Stimulated activated CD4-positive, alpha-beta T cell treated with anti-CD3 and anti-CD28 coated beads, Interleukin-15, amount 100 ng/mL, for 24 hours (primary cell): Measurements from ENCODE around the gene ZBTB20.
A peak's percentile ranks its signal among the peaks of the same experiment; 100 is the strongest.
"Not testable (repeated sequence)": the region's sequence is repeated elsewhere in the genome, so short reads cannot be mapped to it uniquely, and the experiment has no call there.

ENCODE experiments used
- DNase-seq: peaks from one replicate; pipeline ENCODE4 v3.0.0-alpha.2; 2020

The ZBTB20 gene

DNA sequence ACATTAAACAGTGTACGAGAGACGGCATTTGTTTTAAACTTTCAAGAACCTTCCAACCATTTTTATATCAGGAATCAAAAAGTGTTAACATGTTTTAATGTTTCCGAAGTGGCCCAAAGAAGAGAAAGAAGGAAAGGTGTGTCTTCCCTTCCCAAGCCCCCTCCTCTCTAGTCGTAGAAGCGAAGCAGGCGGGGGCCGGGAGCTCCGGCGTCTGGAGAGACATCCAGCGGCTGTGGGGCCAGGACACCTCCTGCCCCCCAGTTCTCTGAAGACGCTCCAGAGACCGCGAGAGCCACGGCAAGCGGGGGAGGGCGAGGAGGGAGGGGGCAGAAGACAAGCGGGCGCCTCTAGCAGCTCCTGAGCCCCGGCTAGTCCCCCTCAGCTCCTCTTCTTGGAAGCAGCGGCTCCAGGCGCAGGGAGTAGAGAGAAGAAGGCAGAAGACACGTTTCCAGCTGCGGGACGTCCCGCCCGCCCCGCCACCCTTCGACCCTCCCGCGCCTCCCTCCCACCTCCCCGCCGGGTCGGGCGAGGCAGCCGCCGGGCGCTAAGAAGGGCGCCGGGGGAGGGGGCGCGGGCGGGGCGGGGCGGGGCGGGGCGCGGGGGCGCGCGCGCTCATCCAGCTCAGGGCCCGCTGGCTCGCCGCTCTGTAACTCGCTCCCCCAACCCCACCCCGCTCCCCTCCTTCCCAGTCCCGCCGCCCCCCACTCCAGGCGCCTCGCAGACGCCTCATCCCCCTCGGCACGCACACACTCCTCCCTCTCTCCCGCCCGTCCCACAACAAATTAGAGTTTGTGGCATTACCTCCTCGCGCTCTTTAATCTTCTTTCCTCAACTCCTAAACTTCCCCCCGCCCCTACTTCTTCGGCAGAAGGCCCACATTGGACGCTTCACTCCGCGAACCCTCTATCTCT, at the start of gene ZBTB20:
ZBTB20 (minus strand) TSS at position 871 of the 911 bp plus-strand sequence.
- DNase-seq, result peak; percentile 75

- DNase-seq, result no peak
Measured at GRCh38 chr3:115194476-115194875, 47.4 kb upstream of the ZBTB20 start.

GRCh38 chr3:115190747-115191146, 43.7 kb upstream of the ZBTB20 start:
- no peak for DNase-seq

DNA sequence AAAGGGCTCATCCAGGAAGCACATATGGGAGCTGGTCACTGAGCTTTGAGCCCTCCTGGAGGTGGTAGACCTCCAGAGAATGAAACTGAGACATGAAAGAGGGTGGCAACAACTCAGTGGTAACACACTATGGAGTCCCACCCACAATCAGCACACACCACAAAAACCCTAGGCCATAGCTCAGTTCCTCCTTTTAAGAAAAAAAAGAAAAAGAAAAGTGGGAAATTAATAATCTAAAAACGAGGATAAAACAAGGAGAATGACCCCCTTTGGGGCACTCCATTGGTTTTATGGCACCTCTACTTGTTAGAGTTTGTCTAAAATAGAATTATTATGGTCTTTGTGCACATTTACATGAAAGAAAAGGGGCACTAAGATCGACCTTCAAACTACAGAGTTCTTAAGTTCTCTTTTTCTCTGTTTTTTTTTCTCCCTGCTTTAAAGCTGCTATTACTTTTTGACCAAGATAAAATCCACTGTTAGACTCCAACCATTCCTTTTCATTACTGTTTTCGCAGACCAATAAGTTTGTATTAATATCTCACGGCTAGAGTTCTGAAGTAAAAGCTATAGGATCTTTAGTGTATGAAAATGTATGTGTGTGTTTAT, 40.2 kb upstream of the ZBTB20 start:
- DNase-seq, result no peak

GRCh38 chr3:115186351-115187148, 39.5 kb upstream of the ZBTB20 start:
- DNase-seq, result no peak

GRCh38 chr3:115184859-115185572, 37.9 kb upstream of the ZBTB20 start:
- not testable (repeated sequence) for DNase-seq

DNA sequence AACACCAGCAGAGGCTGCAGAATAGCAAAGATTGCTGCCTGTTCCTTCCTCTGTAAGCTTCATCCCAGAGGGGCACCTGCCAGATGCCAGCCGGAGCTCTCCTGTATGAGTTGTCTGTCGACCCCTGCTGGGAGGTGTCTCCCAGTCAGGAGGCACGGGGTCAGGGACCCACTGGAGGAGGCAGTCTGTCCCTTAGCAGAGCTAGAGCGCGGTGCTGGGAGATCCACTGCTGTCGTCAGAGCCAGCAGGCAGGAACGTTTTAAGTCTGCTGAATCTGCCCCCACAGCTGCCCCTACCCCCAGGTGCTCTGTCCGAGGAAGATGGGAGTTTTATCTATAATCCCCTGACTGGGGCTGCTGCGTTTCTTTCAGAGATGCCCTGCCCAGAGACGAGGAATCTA, 31.8 kb upstream of the ZBTB20 start:
- not testable (repeated sequence) for DNase-seq

- DNase-seq, result no peak
Measured at GRCh38 chr3:115169808-115170207, 22.7 kb upstream of the ZBTB20 start.

GRCh38 chr3:115165701-115166100, 18.6 kb upstream of the ZBTB20 start:
- DNase-seq, result no peak

DNA sequence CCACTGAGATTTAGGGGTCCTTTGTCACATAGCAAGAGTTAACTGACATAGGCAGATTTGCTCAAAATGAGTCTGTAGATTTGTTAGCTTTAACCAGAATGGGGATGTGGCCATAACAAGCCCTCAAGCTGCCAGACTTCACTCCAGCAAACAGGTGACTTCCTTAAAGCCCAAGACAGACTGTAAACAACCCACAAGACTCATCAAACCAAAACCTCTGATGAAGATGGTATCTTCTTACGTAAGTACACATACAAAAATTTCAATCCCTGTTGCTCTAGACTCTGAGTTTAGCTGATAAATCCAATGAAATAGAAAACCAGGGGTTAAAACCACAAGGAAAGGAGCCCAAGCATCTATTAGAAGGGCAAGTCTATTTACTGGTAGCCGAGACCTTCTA, 18.2 kb upstream of the ZBTB20 start:
- DNase-seq, result no peak

DNA sequence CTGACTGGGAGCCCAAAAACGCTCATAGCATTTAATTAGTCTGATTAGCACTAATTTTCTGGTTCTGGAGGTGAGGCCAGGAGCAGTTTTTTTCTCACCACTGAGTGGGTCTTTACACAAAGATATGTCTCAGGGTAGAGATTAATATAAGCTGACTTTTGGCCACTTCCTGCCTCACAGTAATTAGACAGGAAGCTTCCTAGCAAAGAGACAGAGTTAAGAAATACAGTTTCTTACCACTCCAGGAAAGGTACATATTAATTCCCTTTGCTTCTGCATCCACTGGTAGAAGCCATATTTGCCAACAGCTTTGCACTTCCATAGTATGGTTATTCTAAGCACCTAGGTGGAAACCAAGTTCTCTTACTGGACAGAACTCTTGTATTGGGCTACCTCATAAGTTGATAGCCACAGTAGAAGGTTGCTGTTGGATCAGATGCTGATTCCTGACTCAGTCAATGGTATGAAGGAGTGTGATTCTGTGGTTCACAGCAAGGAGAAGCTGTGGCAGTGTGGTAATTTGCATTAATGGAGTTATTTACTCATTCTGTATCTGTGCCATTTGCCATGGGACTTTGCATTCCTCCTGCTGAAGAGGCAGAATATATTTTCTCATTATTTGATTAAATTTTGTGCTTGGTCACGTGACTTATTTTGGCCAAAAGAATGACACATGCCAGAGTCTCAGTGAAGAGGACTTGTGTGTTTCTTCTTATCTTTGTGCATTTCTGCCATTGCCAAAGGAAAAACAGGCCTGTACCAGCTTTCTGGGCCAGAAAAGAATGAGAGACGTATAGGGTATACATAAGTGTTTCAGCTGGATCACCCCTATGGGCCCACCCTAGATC, 17.5 kb upstream of the ZBTB20 start:
- no peak for DNase-seq

DNA sequence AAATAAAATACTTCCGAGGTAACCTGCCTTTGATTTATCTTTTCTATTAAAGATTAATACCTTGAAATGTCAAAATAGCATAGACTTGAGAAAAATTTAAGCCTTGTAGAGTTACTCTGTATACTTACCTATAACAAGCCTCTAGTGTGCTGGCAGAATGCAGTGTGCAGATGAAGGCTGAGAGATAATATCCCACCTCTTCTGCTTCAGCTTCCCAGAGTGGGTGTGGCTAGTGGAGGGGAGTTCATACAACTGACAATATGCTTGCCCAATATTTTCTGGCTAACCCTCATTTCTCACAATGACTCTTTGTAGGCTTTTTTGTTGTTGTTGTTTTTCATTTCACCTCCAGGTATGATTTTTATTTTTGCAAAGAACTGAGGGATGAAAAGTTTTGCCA, 15.7 kb upstream of the ZBTB20 start:
- DNase-seq, result no peak

- no peak for DNase-seq
Measured at GRCh38 chr3:115161866-115162265, 14.8 kb upstream of the ZBTB20 start.

GRCh38 chr3:115161168-115161834, 14.2 kb upstream of the ZBTB20 start:
- no peak for DNase-seq

DNA sequence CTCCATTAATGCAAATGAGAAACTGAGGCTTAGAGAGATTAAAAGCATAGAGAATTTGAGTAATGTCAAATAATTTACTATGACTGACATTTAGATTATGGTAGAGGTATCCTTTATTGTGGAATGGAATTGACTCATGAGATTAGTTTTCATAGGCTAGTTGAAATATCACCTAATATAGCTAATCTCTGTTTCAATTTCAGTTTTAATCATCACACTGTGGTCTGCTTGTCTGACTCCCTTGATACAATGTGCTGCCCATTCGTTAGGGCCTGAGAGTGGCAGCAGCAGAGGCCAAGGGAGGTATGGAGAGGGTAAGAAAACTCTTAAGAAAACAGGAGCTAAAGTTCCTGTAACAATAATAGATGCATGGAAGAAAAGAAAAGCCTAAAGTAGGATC, 13.2 kb upstream of the ZBTB20 start:
- no peak for DNase-seq

GRCh38 chr3:115156046-115156654, 9.1 kb upstream of the ZBTB20 start:
- no peak for DNase-seq

DNA sequence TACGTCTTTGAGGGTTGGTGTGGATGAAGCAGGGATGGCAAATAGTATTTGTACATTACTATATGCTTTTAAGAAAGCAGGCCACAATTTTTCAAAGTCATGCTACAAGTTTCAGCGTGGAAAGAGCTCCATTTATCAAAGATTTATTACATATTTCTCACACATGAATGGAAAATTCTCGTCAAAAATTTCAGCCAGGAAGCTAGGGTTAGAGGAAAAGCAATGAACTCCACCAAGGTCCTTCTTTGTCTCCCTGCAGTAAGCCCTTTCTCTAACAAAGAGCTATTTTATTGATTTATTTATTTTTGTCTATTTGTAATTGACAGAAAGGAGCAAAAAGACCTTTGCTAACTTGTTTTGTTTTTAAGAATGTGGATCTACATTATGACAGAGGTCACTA, 7.5 kb upstream of the ZBTB20 start:
- DNase-seq, result no peak

GRCh38 chr3:115151921-115152320, 4.8 kb upstream of the ZBTB20 start:
- DNase-seq, result no peak

GRCh38 chr3:115148142-115148790, 1.2 kb upstream of the ZBTB20 start:
- DNase-seq, result no peak
